WERI-Rb-1 (cell line): ENCODE measurements around the gene ABCC2.

Source experiments
- DNase-seq: peaks from one replicate; pipeline ENCODE4 v3.0.0-alpha.2; 2020
- H3K27ac ChIP-seq: fragments of 250-450 bp; sonication (Bioruptor Pico); 2 replicates; pipeline ENCODE4 v1.5.1; 2020; ENCODE audit warnings: mild to moderate bottlenecking, moderate library complexity
- H3K27me3 ChIP-seq: fragments of 250-450 bp; sonication (Bioruptor Pico); 2 replicates; pipeline ENCODE4 v1.5.1; 2021; ENCODE audit warnings: mild to moderate bottlenecking, low read depth, moderate library complexity; ENCODE audit not compliant: insufficient read depth, severe bottlenecking
- H3K36me3 ChIP-seq: fragments of 250-450 bp; sonication (Bioruptor Pico); 2 replicates; pipeline ENCODE4 v1.5.1; 2020; ENCODE audit warnings: mild to moderate bottlenecking, moderate library complexity
- H3K4me3 ChIP-seq: 2 replicates; pipeline ENCODE4 v1.5.1; 2011; ENCODE audit warnings: low read depth, mild to moderate bottlenecking, control low read depth, low read length
- H3K9me3 ChIP-seq: fragments of 250-450 bp; sonication (Bioruptor Pico); 2 replicates; pipeline ENCODE4 v1.5.1; 2021; ENCODE audit warnings: mild to moderate bottlenecking, moderate library complexity; ENCODE audit not compliant: severe bottlenecking
- TF ChIP-seq, protein P1 (sequence below): IDR thresholded peaks from 2 replicates; pipeline ENCODE4 v1.5.1; 2011; ENCODE audit warnings: low read depth, mild to moderate bottlenecking, control low read depth, inconsistent platforms, low read length

Gene ABCC2

DNA sequence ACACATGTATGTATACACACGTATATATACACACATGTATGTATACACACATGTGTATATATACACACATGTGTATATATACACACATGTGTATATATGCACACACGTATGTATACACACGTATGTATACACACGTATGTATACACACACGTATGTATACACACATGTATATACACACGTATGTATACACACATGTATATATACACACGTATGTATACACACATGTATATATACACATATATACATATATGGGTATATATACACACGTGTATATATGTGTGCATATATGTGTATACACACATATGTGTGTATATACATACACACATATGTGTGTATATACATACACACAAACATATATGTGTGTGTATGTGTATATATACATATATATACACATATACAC is 31.7 kb downstream of the ABCC2 start:
- TF ChIP-seq, protein P1, sequence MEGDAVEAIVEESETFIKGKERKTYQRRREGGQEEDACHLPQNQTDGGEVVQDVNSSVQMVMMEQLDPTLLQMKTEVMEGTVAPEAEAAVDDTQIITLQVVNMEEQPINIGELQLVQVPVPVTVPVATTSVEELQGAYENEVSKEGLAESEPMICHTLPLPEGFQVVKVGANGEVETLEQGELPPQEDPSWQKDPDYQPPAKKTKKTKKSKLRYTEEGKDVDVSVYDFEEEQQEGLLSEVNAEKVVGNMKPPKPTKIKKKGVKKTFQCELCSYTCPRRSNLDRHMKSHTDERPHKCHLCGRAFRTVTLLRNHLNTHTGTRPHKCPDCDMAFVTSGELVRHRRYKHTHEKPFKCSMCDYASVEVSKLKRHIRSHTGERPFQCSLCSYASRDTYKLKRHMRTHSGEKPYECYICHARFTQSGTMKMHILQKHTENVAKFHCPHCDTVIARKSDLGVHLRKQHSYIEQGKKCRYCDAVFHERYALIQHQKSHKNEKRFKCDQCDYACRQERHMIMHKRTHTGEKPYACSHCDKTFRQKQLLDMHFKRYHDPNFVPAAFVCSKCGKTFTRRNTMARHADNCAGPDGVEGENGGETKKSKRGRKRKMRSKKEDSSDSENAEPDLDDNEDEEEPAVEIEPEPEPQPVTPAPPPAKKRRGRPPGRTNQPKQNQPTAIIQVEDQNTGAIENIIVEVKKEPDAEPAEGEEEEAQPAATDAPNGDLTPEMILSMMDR: no peak
- H3K36me3 ChIP-seq: no peaks in the 10 kb centered on the region
- no peaks in the 10 kb centered on the region for H3K27me3 ChIP-seq
- no peaks in the 10 kb centered on the region for H3K9me3 ChIP-seq
- no peak for DNase-seq
- H3K27ac ChIP-seq: no peak overlapping the region
- H3K4me3 ChIP-seq: no peak overlapping the region

DNA sequence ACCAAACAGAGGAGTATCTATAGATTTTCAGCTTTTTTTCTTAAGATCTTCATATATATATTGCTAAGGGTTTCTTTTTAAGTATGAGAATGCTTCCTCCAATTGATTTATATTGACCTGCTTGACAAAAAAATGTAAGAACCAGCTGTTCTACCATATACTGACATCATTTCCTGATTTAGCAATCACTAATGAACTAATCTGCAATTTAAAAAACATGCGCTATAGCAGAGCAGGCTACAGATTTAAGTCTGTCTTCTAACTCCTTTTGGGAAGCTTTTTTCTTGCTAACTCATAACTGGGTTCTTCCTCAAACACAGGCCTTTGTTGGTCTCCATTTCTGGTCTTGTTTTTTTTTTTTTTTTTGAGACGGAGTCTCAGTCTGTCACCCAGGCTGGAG is 33.2 kb downstream of the ABCC2 start:
- no peaks in the 10 kb centered on the region for H3K9me3 ChIP-seq
- H3K4me3 ChIP-seq: no peak overlapping the region
- no peaks in the 10 kb centered on the region for H3K36me3 ChIP-seq
- H3K27ac ChIP-seq: no peak overlapping the region
- H3K27me3 ChIP-seq: no peaks in the 10 kb centered on the region
- no peak for DNase-seq
- TF ChIP-seq, protein P1: no peak

DNA sequence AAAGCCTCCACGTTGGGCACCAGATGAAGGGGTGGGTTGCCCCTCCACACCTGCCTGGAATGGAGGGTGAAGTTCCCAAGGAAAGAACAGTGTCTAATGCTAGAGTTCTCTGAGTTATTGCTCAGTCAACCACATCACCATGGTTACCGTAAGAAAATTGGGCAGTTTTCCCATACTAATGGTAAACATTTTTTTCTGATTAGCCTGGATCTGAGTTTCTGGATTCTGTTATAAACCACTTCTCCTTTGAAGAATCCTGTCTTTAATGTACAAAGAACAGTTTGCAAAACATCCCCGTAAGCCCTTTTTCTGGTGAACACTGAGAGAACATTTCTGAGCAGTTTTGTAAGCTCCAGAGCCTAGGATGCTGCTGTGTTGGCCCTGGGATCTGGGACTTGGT is 45.5 kb downstream of the ABCC2 start:
- no peaks in the 10 kb centered on the region for H3K27me3 ChIP-seq
- no peak overlapping the region for H3K4me3 ChIP-seq
- no peaks in the 10 kb centered on the region for H3K9me3 ChIP-seq
- TF ChIP-seq, protein P1: no peak
- no peak overlapping the region for H3K27ac ChIP-seq
- H3K36me3 ChIP-seq: no peaks in the 10 kb centered on the region
- DNase-seq: no peak

DNA sequence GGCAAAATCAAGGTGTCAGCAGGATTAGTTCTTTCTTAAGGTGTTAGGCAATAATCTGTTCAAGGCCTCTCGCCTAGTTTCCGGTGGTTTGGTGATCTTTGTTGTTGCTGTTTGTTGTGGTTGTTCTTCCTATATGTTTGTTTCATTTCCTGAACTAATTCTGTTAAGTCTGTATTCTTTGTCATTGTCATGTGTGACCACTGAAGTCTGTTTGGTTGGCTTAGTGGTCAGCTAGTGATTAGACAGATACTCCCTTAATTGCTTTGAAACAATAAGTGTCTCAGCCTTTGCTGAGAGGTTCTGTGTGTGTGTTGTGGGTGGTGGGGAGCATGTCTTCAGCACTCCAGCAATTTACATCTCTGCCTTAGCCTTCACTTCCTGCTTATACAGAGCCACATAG is 46.0 kb downstream of the ABCC2 start:
- Histone ChIP-seq H3K27ac (no peak overlapping the region), H3K4me3 (no peak overlapping the region), H3K36me3 (no peaks in the 10 kb centered on the region), H3K9me3 (no peaks in the 10 kb centered on the region), H3K27me3 (no peaks in the 10 kb centered on the region)
- TF ChIP-seq, protein P1: no peak
- DNase-seq: no peak

DNA sequence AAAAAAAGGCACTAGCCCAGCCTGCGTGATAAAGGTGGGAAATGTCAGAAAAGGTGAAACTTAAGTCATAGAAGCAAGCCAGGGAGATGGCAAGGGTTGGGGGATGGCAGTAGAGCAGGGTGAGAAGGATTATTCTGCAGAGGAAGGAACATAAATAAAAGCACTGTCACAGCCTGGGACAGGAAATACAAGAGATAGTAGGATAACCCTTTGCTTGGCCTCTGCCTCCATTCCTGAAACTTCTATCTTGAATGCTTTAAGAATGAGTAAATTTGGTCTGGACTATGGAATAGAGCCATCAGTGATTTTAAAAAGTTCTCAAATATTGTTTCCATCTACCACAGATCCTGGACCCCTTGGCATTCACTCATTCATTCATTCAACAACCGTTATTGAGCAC is 50.0 kb downstream of the ABCC2 start:
- Histone ChIP-seq H3K9me3 (no peaks in the 10 kb centered on the region), H3K27ac (no peak overlapping the region), H3K4me3 (no peak overlapping the region), H3K27me3 (no peaks in the 10 kb centered on the region), H3K36me3 (no peaks in the 10 kb centered on the region)
- DNase-seq: no peak
- TF ChIP-seq, protein P1: no peak

DNA sequence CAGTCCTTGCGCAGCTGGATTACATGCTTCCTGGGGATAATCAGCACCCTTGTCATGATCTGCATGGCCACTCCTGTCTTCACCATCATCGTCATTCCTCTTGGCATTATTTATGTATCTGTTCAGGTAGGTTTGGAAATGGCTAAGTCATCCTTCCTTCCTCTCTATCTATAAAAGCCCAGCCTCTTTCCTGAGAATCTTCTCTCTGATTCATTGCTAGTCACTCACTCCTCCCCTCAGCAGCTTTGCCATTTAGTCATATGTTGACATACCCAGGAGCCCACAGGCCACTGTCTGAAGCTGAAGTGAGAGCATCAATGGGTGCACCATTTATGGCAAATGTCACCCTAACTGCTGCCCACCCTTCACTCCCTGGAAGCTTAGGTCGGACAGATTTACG is 52.0 kb downstream of the ABCC2 start:
- H3K36me3 ChIP-seq: no peaks in the 10 kb centered on the region
- no peak for DNase-seq
- H3K27me3 ChIP-seq: no peaks in the 10 kb centered on the region
- H3K27ac ChIP-seq: no peak overlapping the region
- H3K9me3 ChIP-seq: no peaks in the 10 kb centered on the region
- H3K4me3 ChIP-seq: no peak overlapping the region
- TF ChIP-seq, protein P1: no peak
